HepG2 (cell line): Measurements from ENCODE around the gene LONP1. TPM values are rescaled to one million over a fixed set of nuclear protein-coding genes. Genes with fewer than 3 reads are reported as not detected.
"Not testable (repeated sequence)": the region's sequence is repeated elsewhere in the genome, so short reads cannot be mapped to it uniquely, and the experiment has no call there.

Experiments used
- ATAC-seq: fragments of 200-7000 bp; cut with Tn5 transposase; 3 replicates; pipeline ENCODE4 v1.9.1; 2020; ENCODE audit warnings: mild to moderate bottlenecking, moderate library complexity
- BruUV-seq: library from RNA; stranded (reverse); fragments of 400-500 nt; replicated peaks from 2 replicates; lab custom pipeline; 2021; lab: Mats Ljungman, UMichigan
- CTCF ChIA-PET: fragments of 300-600 bp; formaldehyde crosslinking; extraction: SDS; loops from one replicate; lab custom pipeline; 2021; ENCODE audit warnings: low total read pairs, inconsistent platforms, low intra/inter-chr PET ratio; lab: Yijun Ruan, JAX
- POLR2A ChIA-PET: fragments of 350-600 bp; sonication (Branson Sonifier 250); formaldehyde crosslinking; loops from one replicate; lab custom pipeline; 2020; ENCODE audit warnings: antibody characterized with exemption, inconsistent platforms; lab: Yijun Ruan, JAX
- DNase-seq: peaks from one replicate; pipeline ENCODE4 v3.0.0-alpha.2; 2015; ENCODE audit warnings: low spot score
- FAIRE-seq: peaks from 3 replicates; lab custom pipeline; 2011; peaks lifted over from hg19 to GRCh38; lab: Jason Lieb, UNC
- H2AFZ ChIP-seq: one replicate; pipeline ENCODE4 v1.6.1; 2011; ENCODE audit warnings: low read length, inconsistent platforms
- H3K27ac ChIP-seq: fragments of 300-600 bp; 3 replicates; pipeline ENCODE4 v1.8.0; 2011; ENCODE audit warnings: mixed run types, mild to moderate bottlenecking, mixed read lengths, low read length, inconsistent platforms; ENCODE audit not compliant: insufficient read depth; ENCODE audit errors: extremely low read length
- H3K27me3 ChIP-seq, 2 experiments: fragments of 200-600 bp in 1 of 2; 2 replicates in 1 of 2; 3 replicates in 1 of 2; pipeline versions ENCODE4 v1.6.0 to v1.8.0; 2011; ENCODE audit warnings: low read length in 2 of 2, mild to moderate bottlenecking in 2 of 2, moderate library complexity in 2 of 2, inconsistent platforms in 1 of 2; ENCODE audit not compliant: insufficient read depth in 2 of 2, control insufficient read depth in 1 of 2
- H3K36me3 ChIP-seq, 2 experiments: fragments of 200-600 bp in 1 of 2; replicated peaks in 1 of 2; 2 replicates in 1 of 2; 3 replicates in 1 of 2; pipeline versions ENCODE4 v1.5.1 to v1.8.0; 2011; ENCODE audit warnings: low read length in 2 of 2, inconsistent platforms in 1 of 2; ENCODE audit not compliant: insufficient read depth in 2 of 2, control insufficient read depth in 1 of 2
- H3K4me1 ChIP-seq: 2 replicates; pipeline ENCODE4 v1.5.1; 2012; ENCODE audit warnings: low read length, inconsistent platforms; ENCODE audit not compliant: insufficient read depth
- H3K4me2 ChIP-seq: 2 replicates; pipeline ENCODE4 v1.6.0; 2011; ENCODE audit warnings: low read depth, low read length, inconsistent platforms
- H3K4me3 ChIP-seq, 3 experiments: fragments of 200-600 bp in 1 of 3; sonication (generic), shearing (Covaris generic) in 1 of 3; replicated peaks in 1 of 3; 2 replicates each; pipeline ENCODE4 v1.5.1; 2011 to 2016; ENCODE audit warnings: low read length in 3 of 3, inconsistent platforms in 2 of 3, low read depth in 2 of 3, mild to moderate bottlenecking in 2 of 3, control low read depth in 1 of 3, mixed read lengths in 1 of 3; ENCODE audit not compliant: insufficient read depth in 1 of 3
- H3K79me2 ChIP-seq: one replicate; pipeline ENCODE4 v1.6.1; 2011; ENCODE audit warnings: low read length, inconsistent platforms; ENCODE audit not compliant: insufficient read depth
- H3K9ac ChIP-seq: 2 replicates; pipeline ENCODE4 v1.6.0; 2011; ENCODE audit warnings: mild to moderate bottlenecking, low read depth, low read length, inconsistent platforms; ENCODE audit not compliant: insufficient read depth
- H3K9me3 ChIP-seq: 2 replicates; pipeline ENCODE4 v1.5.1; 2012; ENCODE audit warnings: mild to moderate bottlenecking, low read length
- H4K20me1 ChIP-seq: 2 replicates; pipeline ENCODE4 v1.6.0; 2011; ENCODE audit warnings: inconsistent platforms, mild to moderate bottlenecking, low read length, moderate library complexity; ENCODE audit not compliant: insufficient read depth
- AGO2 ChIP-seq: fragments of 200-400 bp; formaldehyde crosslinking; optimal IDR thresholded peaks from 2 replicates; pipeline ENCODE3; 2017; ENCODE audit warnings: mild to moderate bottlenecking, low read depth, low read length, moderate library complexity
- BRCA1 ChIP-seq: sonication (generic); formaldehyde crosslinking; IDR thresholded peaks from 2 replicates; pipeline ENCODE4 v1.4.0; 2020; ENCODE audit warnings: missing genetic modification reagents
- FOXP1 ChIP-seq, 2 experiments: fragments of 450-650 bp in 1 of 2; IDR thresholded peaks; 2 replicates each; pipeline ENCODE4 v1.6.1; 2017 to 2018; ENCODE audit warnings: antibody characterized with exemption in 1 of 2
- IKZF4 ChIP-seq: sonication (generic); formaldehyde crosslinking; IDR thresholded peaks from 2 replicates; pipeline ENCODE4 v1.5.1; 2020; ENCODE audit warnings: borderline replicate concordance, mild to moderate bottlenecking, low read depth, missing genetic modification reagents; ENCODE audit errors: not compliant biosample characterization
- KMT2B ChIP-seq: IDR thresholded peaks from 2 replicates; pipeline ENCODE4 v1.6.1; 2016; ENCODE audit warnings: missing genetic modification reagents, missing compliant biosample characterization
- MAF1 ChIP-seq: sonication (generic); formaldehyde crosslinking; IDR thresholded peaks from 2 replicates; pipeline ENCODE4 v1.5.0; 2020; ENCODE audit warnings: missing genetic modification reagents, borderline replicate concordance
- POLR2A ChIP-seq, 2 experiments: IDR thresholded peaks; 2 replicates each; pipeline ENCODE4 v1.6.1; 2011; ENCODE audit warnings: low read depth in 2 of 2, low read length in 2 of 2, mild to moderate bottlenecking in 1 of 2, moderate library complexity in 1 of 2; ENCODE audit not compliant: insufficient read depth in 1 of 2
- RBFOX2 ChIP-seq: fragments of 200-400 bp; formaldehyde crosslinking; IDR thresholded peaks from 2 replicates; pipeline ENCODE4 v1.6.1; 2017; ENCODE audit warnings: low read depth, mild to moderate bottlenecking, low read length
- SALL2 ChIP-seq: sonication (generic); formaldehyde crosslinking; IDR thresholded peaks from 2 replicates; pipeline ENCODE4 v1.8.1; 2023; ENCODE audit warnings: mild to moderate bottlenecking, missing genetic modification reagents, inconsistent platforms
- SMAD1 ChIP-seq: sonication (generic); formaldehyde crosslinking; IDR thresholded peaks from 2 replicates; pipeline ENCODE4 v1.4.0; 2020; ENCODE audit warnings: missing genetic modification reagents, low read depth, mild to moderate bottlenecking, borderline replicate concordance
- TIGD3 ChIP-seq: sonication (generic); formaldehyde crosslinking; IDR thresholded peaks from 2 replicates; pipeline ENCODE4 v1.5.1; 2020; ENCODE audit warnings: mild to moderate bottlenecking, missing genetic modification reagents, borderline replicate concordance
- TOE1 ChIP-seq: sonication (generic); formaldehyde crosslinking; IDR thresholded peaks from 2 replicates; pipeline ENCODE4 v1.4.0; 2020; ENCODE audit warnings: mild to moderate bottlenecking, missing genetic modification reagents
- ZEB1 ChIP-seq: IDR thresholded peaks from 2 replicates; pipeline ENCODE4 v1.6.1; 2012; ENCODE audit warnings: mild to moderate bottlenecking, low read depth, inconsistent platforms; ENCODE audit not compliant: insufficient replicate concordance
- ZMAT3 ChIP-seq: sonication (generic); formaldehyde crosslinking; conservative IDR thresholded peaks from 2 replicates; pipeline ENCODE4 v1.7.0; 2021; ENCODE audit warnings: missing genetic modification reagents
- ZNF121 ChIP-seq: sonication (generic); formaldehyde crosslinking; IDR thresholded peaks from 2 replicates; pipeline ENCODE4 v1.5.0; 2020; ENCODE audit warnings: mild to moderate bottlenecking, missing genetic modification reagents
- ZNF503 ChIP-seq: sonication (generic); formaldehyde crosslinking; IDR thresholded peaks from 2 replicates; pipeline ENCODE4 v1.4.0; 2020; ENCODE audit warnings: missing genetic modification reagents
- WGBS: methylation state at CpG from one replicate; pipeline ENCODE4 v1.1.6; 2017; ENCODE audit warnings: low lambda C conversion rate; 5-methylcytosine and 5-hydroxymethylcytosine counted together
- in situ Hi-C: cut with HindIII; loops from 2 replicates; pipeline ENCODE4 v1.10.0; 2017; ENCODE audit warnings: low pct_unique_long_range_greater_than_20kb; ENCODE audit not compliant: extremely low pct_ligation_motif_present
- intact Hi-C: fragments of 100-400 bp; cut with micrococcal nuclease; formaldehyde crosslinking; loops from one replicate; pipeline ENCODE4 v1.10.0; 2022; ENCODE audit not compliant: unreplicated experiment
- polyA plus RNA-seq, 8 experiments: library from polyadenylated mRNA; depleted of rRNA in 3 of 8; stranded (reverse) in 7 of 8; unstranded in 1 of 8; fragments of >200 nt; fragmentation: Illumina TruSeq in 4 of 8; extraction: Trizol in 4 of 8; gene quantifications; 2 replicates each; pipeline versions ENCODE4 v1.2.1 to v1.2.3, GENCODE V29; 2011 to 2016; ENCODE audit warnings: low read depth in 4 of 8, missing spikeins in 1 of 8, mixed read lengths in 1 of 8; ENCODE audit not compliant: insufficient read depth in 1 of 8
- total RNA-seq, 5 experiments: library from RNA; depleted of rRNA; stranded (reverse); fragments of >200 nt; fragmentation: Illumina TruSeq; extraction: Trizol; gene quantifications; 2 replicates each; pipeline ENCODE4 v1.2.3, GENCODE V29; 2016; ENCODE audit warnings: low read depth in 1 of 5

LONP1 gene
- total and polyA plus RNA-seq, 2 of the 13 experiments (the other 11 are each of a cell fraction or from before 2014, with no cell fraction given): 59.5 to 76.8 TPM

GRCh38 chr19:5702053-5702410, 17.9 kb downstream of the LONP1 start:
- H3K4me1 ChIP-seq, H3K9me3 ChIP-seq, H3K79me2 ChIP-seq, CTCF ChIA-PET, BruUV-seq, DNase-seq, H3K27ac ChIP-seq, H4K20me1 ChIP-seq, H3K4me3 ChIP-seq: not testable (repeated sequence)
- 100% methylated on average over 1 of the region's 28 CpGs for WGBS
- TF ChIP-seq RBFOX2: peak; percentile 3; the same call in 1 of the 2 replicates
- TF ChIP-seq, all 625 proteins: peak for 1; not testable (repeated sequence) for 624
- H3K36me3 ChIP-seq: peaks cover 33 to 64% of the 10 kb centered on the region in 2 experiments
- POLR2A ChIA-PET, in situ Hi-C loops, FAIRE-seq, H3K27me3 ChIP-seq, H3K9ac ChIP-seq, ATAC-seq, intact Hi-C loops, H2AFZ ChIP-seq, H3K4me2 ChIP-seq: not testable (repeated sequence)

- H3K36me3 ChIP-seq: peaks cover 34 to 65% of the 10 kb centered on the region in 2 experiments
- no peak for FAIRE-seq
- TF ChIP-seq BRCA1 (CRISPR knock-in tag) (no peak), IKZF4 (CRISPR knock-in tag) (no peak), FOXP1 (IDR thresholded peaks at IDR 0.05) (no peak), FOXP1 (CRISPR knock-in tag; IDR thresholded peaks at IDR 0.05) (no peak), TIGD3 (no peak), ZMAT3 (CRISPR knock-in tag) (no peak), ZNF503 (CRISPR knock-in tag) (no peak), KMT2B (CRISPR knock-in tag) (no peak), POLR2A (IDR thresholded peaks at IDR 0.05; ENCODE audit: insufficient read depth in 1 of 2, low read depth in 2 of 2, low read length in 2 of 2) (peak in 1 of 2 experiments; percentile 41; a peak in 1 of 4 replicates), TOE1 (no peak), SMAD1 (no peak), MAF1 (CRISPR knock-in tag) (no peak), ZNF121 (CRISPR knock-in tag) (no peak), SALL2 (no peak), ZEB1 (no peak), AGO2 (peak; percentile 58)
Observed at GRCh38 chr19:5700455-5701092, 19.4 kb downstream of the LONP1 start.

More at GRCh38 chr19:5700455-5701092, 19.4 kb downstream of the LONP1 start:
- H3K4me3 ChIP-seq: no peak overlapping the region
- intact Hi-C loops: no loop called here
- no peaks in the 10 kb centered on the region for H3K4me1 ChIP-seq
- ATAC-seq (no peak), DNase-seq (no peak)
- no TSS peak for BruUV-seq
- ChIA-PET CTCF (no interaction called here), POLR2A (interaction anchor here (3.2 kb wide), 1 partner anchor 11 kb away, joined by 12 read pairs; the partner anchor contains the start of gene RPL36)
- H3K9me3 ChIP-seq: no peaks in the 10 kb centered on the region
- H4K20me1 ChIP-seq: peaks cover 3% of the 10 kb centered on the region; the same call in 1 of the 2 replicates
- no peak overlapping the region for H3K4me2 ChIP-seq
- WGBS: 95% methylated on average over 15 of the region's 22 CpGs
- no peak overlapping the region for H3K27ac ChIP-seq
- H2AFZ ChIP-seq: no peak overlapping the region
- no peak overlapping the region for H3K9ac ChIP-seq
- in situ Hi-C loops: no loop called here
- no peaks in the 10 kb centered on the region for H3K27me3 ChIP-seq
- H3K79me2 ChIP-seq: peaks cover 3% of the 10 kb centered on the region
